Stimulated activated CD8-positive, alpha-beta memory T cell treated with anti-CD3 and anti-CD28 coated beads, Interleukin-15, amount 100 ng/mL, for 48 hours (primary cell): ENCODE results near the gene SLC2A2.
"Not testable (repeated sequence)": the region's sequence is repeated elsewhere in the genome, so short reads cannot be mapped to it uniquely, and the experiment has no call there.

Source experiments
- DNase-seq, 2 donors: peaks; one replicate each; pipeline ENCODE4 v3.0.0-alpha.2; 2020; ENCODE audit warnings: low read depth in 2 of 2

The SLC2A2 gene

DNA sequence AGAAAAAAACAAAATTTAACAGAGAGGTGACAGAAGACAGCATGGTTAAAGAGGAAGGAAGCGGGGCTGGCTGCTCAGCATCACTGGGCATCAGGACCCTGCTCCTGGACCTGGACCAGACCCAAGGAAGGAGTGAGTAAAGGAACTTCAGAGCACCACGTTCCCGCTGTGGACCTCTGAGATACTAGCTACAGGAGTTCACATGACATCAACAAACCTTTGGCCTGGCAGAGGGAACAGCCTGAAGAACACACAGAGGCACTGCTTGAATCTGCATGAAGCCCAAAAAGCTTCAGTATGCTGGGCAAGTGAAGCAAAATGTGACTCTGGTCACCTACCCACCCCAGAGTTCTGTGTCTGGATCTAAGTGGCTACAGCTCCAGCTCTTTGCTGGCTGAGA, 38.1 kb downstream of the SLC2A2 start:
- no peak for DNase-seq

DNA sequence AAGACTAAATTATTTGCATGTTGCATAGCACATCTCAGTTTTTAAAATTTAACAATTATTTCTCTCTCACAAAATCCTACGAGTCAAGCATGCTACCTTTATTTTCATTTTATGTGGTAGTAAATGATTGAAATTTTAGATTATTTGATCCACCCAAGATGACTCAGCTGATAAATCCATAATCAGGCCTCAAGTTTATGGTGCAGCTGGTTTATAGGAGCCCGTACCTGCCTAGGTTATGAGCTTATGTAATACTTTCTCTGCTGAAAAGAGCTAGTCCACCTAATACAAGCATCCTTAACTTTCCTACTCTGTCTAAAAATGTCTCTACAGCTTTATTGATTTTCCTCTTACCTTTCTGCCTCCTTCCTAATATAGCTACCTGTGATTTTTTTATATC, 41.2 kb downstream of the SLC2A2 start:
- DNase-seq, result no peak

DNA sequence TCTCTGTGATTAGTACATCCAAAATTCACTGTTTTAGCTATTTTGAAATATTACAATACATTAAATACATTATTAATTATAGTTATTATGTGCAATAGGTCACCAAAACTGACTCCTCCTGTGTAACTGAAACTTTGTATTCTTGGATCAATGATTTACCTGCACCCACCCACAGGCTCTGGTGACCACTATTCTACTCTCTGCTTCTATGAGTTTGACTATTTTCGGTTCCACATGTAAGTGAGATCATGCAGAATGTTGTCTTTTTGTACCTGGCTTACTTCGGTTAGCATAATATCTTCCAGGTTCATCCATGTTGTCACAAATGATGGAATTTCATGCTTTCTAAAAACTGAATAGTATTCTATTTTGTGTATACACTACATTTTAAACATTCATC, 43.8 kb downstream of the SLC2A2 start:
- DNase-seq, result no peak

DNA sequence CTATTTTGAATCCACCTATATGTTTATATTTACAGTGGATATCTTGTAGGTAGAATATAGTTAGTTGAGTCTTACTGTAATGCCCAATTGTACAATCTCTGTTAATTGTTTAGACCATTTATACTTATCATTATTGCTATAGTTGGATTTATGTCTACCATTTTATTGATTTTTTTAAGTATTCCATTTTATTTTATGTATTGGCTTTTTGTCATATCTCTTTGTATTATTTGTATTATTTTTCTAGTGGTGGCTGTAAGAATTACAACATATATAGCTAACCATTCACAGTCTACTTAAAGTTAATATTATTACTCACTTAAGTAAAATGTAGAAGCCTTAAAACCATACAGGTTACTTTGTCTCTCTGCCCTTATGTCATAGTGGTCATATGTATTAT, 46.1 kb downstream of the SLC2A2 start:
- no peak for DNase-seq

DNA sequence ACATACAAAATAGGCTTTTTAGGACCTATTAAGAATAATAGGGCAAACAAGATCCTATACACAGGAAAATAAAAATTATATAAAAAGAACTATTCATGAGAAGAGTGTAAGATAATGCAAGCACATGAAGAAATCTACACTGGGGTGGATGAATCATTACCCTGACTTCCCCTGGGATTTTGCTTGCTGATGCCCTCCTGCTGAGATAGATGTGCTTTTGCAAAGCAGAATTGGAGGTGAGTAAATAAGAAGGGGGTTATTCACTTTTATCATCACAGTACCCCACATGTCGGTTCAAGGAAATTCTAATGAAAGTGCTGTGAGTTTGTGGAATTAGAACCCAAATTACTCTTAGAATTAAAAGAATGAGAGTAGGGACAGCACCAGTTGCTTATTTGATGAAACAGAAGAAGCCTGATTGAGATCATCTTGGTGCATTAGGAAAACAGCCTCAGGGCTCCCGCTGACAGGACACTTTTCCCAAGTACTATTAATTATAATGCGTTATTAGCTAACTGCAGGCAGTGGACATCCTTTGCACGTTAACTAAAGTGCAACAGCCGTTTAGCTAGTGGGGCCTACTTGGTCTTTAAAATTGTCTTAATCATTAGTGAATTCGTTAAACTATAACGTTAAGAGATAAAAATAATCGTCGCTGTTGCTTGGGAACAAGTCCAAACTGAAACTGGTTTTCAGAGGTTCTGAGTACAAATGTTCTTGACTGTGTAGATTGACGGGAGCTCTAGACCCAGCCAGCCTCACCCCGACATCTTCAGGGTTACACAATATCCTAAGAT, 48.4 kb downstream of the SLC2A2 start:
- DNase-seq, result no peak

DNA sequence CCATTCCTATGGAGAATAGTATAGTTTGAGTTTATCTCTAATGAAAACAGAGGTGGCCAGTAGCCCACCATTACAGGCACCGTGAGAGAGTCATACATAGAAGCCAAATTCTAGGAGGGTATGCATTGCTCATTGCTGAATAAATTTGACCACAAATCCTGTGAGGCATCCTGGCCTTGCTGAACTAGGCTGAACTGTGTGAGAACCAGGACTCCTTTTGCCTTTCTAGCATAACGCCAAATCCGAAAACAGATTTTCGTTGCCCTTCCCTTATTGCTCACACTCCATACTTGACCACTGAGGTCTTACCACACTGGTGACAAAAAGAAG, 50.4 kb downstream of the SLC2A2 start:
- no peak for DNase-seq

DNA sequence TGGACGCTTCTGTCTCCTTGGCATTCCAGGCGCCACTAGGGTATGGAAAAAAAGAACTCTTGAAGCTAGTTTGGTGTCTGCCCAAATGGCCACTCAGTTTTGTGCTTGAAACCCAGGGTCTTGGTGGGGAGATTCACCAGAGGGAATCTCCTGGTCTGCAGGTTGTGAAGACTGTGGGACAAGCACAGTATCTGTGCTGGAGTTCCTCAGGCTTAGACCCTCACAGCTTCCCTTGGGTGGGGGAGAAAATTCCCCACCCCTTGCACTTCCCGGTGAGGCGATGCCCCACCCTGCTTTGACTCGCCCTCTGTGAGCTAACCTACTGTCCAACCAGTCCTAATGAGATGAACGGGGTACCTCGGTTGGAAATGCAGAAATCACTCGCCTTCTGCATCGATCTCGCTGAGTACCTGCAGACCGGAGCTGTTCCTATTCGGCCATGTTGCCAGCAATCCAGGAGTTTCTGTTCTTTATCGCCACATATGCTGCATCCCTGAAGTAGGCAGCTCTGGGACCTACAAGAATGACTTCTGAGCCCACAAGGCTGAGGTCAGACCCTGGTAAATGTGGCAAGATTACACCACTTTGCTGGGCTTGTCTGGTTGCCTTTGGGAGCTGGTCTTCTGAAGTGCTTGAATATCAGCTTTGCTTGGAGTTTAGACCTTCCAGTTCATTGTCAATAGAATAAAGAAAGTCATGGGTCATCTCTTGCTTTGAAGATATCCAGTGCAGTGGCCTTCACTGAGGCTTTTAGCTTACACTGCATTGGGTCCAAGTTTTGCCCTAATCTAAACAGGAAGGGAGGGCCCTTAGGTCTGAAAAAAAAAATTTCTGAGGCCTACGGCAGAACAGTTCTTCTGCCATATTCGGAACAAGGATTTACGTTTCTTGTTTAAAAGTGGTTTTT, 51.0 kb downstream of the SLC2A2 start:
- DNase-seq, result no peak

DNA sequence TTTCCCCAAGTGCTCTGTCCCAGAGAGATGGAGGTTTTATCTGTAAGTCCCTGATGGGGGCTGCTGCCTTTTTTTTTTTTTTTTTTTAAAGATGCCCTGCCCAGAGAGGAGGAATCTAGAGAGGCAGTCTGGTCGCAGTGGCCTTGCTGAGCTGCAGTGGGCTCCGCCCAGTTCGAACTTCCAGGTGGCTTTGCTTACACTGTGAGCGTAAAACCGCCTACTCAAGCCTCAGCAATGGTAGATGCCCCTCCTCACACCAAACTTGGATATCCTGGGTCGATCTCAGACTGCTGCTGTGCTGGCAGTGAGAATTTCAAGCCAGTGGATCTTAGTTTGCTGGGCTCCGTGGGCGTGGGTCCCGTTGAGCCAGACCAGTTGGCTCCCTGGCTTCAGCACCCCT, 51.6 kb downstream of the SLC2A2 start:
- no peak for DNase-seq

DNA sequence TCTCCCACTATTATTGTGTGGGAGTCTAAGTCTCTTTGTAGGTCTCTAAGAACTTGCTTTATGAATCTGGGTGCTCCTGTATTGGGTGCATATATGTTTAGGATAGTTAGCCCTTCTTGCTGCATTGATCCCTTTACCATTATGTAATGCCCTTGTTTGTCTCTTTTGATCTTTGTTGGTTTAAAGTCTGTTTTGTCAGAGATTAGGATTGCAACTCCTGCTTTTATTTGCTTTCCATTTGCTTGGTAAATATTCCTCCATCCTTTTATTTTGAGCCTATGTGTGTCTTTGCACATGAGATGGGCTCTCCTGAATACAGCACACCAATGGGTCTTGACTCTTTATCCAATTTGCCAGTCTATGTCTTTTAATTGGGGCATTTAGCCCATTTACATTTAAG, 53.6 kb downstream of the SLC2A2 start:
- DNase-seq, result not testable (repeated sequence)

DNA sequence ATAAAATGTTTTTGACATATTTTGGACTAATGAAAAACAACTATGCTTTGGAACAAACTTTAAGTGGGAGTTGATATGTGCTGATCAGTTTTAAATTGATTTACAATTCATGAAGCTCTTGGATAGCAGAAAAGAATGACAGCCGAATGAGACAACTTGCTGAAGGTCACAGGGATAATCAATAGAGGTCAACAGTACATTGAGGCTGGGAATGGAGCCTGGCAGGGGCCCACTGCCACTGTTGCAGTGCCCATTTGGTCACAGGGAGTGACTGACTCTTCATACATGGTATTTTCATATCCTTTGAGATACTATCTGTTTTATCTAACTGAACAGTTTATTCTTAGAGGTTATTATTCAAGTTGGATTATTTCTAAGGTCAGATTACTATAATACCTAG, 59.4 kb downstream of the SLC2A2 start:
- no peak for DNase-seq

DNA sequence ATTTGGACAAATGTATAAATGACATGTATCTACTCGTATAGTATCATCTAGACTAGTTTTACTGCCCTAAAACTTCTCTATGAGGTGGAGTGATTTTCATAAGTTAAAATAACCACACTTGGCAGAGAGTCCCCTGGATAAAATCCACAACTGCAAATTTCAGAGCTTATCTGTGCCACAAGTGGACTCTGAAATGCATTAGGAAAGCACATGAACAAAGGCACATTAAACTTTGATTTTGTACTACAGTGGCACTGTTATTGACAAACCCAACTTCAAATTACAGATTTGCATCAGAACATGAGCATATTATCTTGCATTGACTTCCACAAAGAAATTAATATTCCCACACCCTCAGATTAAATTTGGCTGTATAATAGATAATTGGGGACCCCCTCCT, 60.0 kb downstream of the SLC2A2 start:
- no peak for DNase-seq

DNA sequence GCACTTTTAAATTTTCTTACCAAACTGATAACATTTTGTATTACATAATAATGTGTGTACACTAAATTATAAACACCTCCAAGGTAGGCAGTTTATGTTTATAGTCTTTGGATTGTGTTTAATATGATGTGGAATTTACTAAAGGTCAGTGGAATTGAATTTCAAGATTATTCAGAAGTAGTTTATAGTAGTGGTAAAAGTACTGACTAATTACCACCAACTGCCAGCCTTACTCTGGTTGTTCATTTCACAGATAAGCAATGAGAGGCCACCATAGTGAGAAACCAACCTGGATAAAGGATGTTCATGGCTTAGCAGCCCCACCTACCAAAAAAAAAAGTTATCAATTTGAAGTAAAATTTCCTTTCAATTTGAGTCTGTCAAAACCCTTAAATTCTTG, 64.1 kb downstream of the SLC2A2 start:
- DNase-seq, result no peak

DNA sequence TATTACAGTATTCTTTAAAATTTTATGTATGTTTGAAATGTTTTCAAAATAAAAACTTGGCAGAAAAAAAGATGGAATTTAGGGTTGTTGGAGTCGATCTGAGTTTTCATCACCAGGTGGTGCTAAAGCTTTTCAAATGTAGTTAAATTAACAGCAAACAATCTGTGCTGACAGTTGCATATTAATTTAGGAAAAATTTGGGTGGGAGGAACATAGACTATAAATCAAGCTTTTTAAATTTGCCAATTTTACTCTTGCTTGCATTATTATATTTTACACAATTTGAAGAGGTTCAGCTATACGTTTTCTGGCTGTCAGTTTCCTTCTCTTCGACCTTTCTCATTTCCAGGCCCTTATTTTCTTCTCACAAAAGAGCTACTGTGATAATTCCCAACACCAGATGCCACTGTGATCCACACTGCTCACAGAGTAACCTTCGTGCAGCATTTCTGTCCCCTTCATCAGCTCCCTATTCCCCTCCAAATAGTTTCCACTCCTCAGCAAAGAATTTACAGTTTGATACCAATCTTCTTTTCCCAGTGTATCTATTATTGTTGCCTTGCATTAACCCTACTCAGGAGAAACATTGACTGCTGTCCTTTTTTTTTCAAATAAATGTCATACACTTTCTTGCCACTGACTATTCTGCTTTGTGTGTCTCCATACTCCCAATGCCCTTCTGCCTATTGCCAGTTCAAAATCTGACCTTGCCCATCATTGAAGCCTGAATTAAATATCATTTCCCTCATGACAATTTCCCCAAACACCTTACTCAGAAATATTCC, 64.7 kb downstream of the SLC2A2 start:
- no peak for DNase-seq

DNA sequence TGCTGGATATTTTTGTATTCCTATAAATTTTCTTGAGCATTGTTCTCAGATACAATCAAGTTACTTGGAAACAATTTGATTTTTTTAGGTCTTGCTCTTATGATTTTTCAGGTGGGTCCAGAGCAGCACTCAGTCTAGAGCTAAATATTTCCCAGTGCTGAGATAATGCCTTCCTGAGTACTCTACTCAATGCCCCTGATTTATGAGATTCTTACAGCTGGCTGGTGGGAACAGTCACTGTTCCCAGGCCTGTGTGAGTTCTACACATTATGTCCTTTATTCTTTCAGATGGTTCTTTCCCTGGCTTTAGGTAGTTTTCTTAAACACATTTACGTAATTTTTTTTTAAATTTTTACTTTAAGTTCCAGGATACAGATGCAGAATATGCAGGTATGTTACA, 67.1 kb downstream of the SLC2A2 start:
- DNase-seq, result no peak

DNA sequence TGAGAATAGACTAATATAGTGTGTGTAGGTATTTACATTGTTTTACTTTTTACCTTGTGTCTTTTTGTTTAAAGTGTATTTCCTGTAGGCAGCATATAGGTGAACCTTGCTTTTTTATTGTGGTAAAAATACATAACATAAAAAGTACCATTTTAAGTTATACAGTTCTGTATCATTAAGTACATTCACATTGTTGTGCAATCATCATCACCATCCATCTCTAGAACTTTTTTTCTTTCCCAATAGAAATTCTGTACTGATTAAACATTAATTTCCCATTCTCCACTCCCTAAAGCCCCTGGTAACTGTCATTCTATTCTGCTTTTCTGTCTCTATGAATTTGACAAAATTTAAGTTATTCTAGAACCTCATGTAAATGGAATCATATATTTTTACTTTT, 69.9 kb downstream of the SLC2A2 start:
- no peak for DNase-seq

DNA sequence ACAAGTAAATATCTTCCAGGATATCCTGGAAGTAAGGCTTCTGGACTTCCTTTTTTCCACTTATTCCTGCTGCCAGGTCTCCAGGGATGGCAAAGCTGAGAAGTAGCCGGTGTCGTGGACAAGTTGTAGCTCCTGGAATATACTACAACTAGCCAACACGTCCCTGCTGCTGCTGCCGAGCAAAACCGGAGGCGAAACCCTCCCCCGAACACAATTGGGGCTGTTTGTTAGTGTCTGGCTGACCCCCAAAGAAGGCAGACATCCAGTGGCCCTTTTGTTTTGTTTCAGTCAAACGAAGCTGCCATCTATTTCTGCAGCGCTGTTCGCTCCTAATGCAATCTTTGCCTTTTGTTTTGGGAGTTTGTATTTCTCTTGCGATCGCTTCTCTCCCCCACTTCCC, 72.8 kb downstream of the SLC2A2 start:
- no peak for DNase-seq

DNA sequence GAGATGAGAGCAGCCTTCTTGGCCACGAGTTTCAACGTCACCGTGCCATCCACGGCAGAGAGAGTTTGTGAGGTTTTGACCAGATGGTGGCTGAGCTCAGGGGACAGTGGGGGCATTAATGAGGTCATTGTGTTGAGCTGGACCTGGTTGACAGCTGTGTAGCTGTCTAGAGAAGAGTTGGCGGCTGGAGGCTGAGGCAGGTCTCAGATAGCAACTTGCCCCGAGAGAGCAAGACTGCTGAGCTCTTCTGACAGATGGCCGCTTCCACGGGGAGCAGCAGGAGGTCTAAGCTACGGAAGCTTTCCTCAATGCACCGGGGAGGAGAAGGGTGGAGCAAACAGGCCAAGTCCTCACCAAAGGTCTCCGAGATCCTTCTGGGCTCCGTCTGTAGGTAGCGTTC, 73.3 kb downstream of the SLC2A2 start:
- DNase-seq, result no peak

DNA sequence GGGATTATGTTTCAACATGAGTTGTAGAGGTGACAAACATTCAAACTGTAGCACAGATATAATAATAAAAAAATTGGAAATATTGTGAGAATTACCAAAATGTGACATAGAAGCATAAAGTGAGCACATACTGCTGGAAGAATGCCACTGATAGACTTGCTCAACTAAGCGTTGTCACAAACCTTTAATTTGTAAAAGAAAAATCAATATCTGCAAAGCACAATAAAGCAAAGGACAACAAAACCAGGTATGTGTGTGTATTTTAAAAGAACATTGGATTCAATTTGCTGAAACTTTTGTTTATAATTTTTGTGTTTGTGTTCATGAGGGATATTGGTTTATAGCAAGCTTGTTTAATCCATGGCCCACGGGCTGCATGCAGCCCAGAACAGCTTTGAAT, 77.3 kb downstream of the SLC2A2 start:
- DNase-seq, result no peak

DNA sequence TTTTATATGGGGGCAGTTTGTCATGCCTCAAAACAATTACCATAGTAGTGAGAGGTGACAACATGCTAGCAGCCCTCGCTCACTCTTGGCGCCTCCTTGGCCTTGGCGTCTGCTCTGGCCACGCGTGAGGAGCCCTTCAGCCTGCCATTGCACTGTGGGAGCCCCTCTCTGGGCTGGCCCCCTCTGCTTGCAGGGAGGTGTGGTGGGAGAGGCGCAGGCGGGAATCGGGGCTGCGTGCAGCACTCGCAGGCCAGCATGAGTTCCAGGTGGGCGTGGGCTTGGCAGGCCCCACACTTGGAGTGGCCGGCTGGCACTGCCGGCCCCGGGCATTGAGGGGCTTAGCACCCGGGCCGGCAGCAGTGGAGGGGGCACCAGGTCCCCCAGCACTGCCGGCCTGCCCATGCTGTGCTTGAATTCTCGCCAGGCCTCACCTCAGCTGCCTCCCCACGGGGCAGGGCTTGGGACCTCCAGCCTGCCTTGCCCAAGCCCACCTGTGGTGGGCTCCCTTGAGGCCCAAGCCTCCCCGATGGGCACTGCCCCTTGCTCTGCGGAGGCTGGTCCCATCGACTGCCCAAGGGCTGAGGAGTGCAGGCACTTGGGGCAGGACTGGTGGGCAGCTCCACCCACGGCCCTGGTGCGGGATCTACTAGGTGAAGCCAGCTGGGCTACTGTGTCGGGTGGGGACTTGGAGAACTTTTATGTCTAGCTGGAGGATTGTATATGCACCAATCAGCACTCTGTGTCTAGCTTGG, 79.3 kb downstream of the SLC2A2 start:
- DNase-seq, result no peak
